HG02759 (cell line): ENCODE measurements around the gene TMEM131.
"Not testable (repeated sequence)": the region's sequence is repeated elsewhere in the genome, so short reads cannot be mapped to it uniquely, and the experiment has no call there.

Experiments used
- ATAC-seq: cut with Tn5 transposase; IDR thresholded peaks from one replicate; pipeline ENCODE4 v1.9.1; 2021; ENCODE audit warnings: mild to moderate bottlenecking, moderate library complexity; ENCODE audit not compliant: unreplicated experiment

The TMEM131 gene

DNA sequence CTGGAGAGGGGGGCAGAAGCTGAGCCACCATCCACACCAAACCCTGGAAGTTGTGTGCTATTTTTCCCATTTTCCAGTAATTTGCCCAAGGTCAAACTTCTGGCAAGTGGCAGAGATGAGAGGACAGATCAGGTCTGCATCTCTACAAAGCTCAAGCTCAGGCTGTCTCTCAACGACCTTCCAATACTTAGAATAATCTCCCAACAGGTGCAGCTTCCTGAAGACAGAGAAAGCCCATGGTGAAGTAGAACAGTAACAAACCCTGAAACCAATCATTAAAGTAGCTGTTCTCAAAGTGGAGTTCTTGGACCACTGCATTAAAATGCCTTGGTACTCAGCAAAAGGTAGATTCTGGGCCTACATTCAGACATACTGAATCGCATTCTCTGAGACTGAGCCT is 37.6 kb downstream of the TMEM131 start:
- ATAC-seq: no peak

DNA sequence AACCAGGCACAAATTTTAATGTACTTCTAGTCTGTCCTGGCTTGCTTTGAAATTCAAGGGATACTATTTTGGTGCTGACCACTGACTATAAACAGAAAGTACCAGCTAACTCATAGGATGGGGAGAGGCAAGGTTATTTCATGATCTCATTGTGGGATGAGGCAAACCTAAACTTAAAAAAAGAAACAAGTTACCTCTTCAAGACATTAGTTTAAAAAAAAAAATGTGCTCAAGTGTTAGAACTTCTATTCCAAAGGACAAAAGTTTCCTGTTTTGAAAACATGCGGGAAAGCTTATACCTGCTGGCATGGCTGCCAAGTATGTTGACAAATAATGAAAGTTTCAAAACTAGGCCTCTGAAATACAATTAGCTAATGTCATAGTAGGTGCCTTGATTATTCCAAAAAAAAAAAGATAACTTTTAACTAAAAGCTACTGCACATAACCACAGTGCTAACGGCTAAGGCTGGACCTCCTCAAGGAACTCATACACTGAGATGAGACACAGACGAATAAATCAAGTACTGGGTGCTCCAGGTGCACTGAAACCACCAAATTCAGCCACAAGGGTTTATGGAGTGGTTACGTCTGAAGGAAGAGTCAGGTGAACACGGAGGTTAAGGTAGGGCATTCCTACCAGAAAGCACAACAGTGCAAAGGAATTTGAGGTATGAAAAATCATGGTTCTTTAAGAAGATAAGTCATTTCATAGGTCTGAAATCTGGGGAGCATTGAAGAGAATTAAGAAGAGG is 38.1 kb downstream of the TMEM131 start:
- ATAC-seq: no peak

DNA sequence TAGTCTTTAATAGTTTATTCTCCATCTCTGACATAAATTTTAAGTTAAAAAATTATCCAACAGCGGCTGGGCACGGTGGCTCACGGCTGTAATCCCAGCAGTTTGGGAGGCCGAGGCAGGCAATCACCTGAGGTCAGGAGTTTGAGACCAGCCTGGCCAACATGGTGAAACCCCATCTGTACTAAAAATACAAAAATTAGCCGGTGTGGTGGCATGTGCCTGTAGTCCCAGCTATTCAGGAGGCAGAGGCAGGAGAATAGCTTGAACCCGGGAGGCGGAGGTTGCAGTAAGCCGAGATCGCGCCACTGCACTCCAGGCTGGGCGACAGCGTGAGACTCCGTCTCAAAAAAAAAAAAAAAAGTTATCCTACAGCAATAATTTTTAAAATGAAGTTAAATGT is 39.0 kb downstream of the TMEM131 start:
- ATAC-seq: not testable (repeated sequence)

DNA sequence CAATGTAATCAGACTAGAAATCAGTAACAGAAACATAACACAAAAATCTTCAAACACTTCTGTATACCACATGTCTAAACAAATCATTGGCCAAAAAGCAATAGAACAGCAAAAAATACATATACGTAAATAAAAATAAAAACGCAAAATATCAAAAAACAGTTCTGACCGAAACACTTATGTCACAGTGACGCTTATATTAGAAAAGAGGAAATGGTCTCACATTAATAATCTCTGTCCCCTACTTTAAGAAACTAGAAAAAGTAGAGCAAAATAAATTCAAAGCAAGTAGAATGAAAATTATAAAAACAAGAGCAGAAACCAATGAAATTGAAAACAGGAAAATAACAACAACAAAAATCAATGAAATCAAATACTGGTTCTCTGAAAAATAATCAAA is 41.9 kb downstream of the TMEM131 start:
- ATAC-seq: no peak

DNA sequence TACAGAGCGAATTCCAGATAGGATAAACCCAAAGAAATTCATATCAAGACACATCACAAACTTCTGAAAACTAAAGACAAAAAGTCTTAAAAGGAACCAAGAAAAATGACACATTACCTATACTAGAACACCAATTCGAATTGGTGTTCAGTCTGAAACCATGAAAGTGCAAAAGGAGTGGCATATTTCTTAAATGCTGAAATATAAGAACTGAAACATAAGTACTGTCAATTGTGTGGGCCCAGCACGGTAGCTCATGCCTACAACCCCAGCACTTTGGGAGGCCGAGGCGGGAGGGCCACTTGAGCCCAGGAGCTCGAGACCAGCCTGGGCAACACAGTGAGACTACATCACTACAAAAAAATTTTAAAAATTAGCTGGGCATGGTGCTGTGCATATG is 43.4 kb downstream of the TMEM131 start:
- no peak for ATAC-seq

DNA sequence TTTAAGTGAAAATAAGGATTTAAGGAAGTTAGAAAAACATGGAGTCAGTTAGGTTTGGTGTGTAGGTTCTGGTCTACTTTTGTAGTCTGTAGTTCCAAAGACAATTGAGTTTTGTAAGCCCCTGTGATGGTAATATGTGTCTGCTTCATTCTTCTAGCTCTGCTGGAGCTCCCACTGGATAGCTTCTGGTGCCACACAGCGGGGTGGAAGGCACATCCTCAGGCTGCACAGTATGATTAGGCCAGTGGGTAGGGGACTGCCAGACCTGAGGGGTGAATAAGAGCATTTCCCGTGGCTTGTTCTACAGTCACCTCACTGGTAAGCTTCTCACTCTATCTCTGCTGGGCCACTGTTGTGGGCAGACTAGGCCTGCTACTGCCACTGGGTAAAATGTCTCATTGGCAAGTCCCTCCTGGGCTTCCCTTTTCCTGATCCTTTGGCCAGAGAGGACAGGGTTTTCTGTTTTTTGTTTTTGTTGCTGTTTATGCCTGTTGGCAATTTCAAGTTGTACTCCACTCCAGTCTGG is 44.5 kb downstream of the TMEM131 start:
- ATAC-seq: peak; percentile 65

DNA sequence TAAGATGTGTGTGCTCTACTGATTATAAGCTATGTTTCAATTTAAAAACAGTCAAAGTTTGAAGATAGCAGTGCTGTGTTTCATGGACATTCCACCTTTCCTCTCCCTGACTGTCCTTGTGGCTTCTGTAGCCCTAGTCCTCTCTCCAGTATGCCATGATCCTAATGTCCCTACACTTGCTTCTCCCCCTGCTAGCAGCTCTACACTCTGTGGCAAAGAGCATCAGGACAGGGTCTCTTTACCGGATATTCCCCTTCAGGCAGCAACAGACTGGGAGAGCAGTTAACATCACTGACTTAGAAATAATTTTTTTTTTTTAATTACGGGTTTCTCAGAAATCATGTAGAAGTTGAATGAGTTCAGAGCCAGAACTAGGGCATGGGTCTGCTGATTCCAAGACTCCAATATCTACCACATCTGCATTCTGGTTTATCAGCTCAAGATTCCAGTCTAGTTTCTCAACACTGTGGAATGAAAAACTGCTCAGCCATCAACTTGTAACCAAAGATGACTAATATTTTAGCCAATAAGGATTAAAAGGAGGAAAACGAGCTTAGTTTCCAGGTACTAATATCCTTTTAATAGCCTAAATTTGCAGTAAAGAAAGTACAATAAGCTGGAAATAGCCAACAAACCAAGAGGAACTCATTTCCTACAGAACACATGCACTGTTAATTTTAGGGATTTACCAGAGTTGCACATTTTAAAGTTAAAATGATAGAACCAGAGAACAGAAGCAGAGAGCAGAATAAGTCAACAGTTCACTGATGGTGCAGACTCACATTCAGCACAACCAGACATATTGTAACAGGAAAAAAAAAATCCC is 45.2 kb downstream of the TMEM131 start:
- no peak for ATAC-seq

DNA sequence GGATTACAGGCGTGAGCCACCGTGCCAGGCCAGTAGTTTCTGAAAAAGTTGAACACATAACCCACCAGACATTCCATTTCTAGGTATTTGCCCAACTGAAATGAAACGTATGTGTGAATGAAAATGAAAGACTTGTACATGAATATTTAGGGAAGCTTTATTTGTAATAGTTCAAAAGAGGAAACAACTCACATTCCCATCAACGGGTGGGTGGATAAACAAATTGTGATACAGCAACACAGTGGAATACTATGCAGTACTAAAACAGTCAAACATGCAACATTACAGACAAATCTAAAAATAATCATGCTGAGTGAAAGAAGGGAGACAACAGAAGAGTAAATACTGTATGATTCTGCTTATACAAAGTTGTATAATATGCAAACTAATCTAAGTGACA is 46.8 kb downstream of the TMEM131 start:
- ATAC-seq: no peak

DNA sequence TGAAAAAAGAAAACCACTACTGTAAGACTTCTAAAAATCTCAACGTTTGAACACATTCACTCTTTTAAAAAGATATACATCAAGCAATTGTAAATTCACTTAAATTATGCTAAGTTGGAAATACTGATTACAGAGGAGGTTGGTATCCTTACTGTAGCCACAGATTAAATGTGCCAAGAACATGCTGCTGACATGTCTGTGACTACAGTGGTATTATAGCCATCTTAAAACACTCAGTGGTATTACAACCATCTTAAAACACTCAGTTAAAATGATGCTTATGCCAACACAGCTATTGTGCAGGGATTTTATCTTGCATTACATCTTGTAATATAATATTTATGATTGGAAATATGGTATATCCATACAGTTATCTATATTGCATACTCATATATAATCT is 50.0 kb downstream of the TMEM131 start:
- no peak for ATAC-seq

DNA sequence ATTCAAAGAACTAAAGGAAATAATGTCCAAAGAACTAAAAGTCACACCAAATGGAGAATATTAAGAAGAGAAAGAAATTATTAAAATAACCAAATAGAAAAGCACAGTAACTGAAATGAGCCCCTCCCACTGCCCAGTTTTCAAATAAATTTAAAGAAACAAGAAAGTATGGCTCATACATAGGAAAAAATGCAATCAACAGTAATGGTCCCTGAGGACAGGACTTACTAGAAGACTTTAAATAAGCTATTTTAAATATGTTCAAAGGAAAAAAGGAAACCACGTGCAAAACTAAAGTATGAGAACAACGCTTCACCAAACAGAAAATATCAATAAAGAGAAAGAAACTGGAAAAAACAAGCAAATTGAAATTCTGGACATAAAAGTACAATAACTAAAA is 58.9 kb downstream of the TMEM131 start:
- ATAC-seq: no peak

DNA sequence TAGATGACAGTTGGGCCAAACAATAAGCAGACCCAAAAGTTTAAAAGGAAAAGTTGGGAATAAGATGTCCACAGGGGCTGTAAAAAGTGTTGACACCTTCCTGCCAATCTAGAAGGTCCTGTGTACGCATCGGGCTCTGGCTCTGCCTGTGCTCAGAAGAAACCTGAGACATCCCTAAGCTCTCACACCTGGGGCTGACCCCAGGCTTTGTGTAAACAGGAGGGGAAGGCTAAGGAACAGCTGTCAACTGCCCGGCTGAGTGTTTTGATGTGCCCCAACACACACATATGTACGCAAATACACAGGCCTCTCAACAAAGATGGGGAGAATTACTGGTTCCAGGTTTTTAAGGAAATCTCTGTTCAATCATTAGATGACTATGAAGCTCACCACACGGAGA is 59.5 kb downstream of the TMEM131 start:
- ATAC-seq: peak; percentile 62

DNA sequence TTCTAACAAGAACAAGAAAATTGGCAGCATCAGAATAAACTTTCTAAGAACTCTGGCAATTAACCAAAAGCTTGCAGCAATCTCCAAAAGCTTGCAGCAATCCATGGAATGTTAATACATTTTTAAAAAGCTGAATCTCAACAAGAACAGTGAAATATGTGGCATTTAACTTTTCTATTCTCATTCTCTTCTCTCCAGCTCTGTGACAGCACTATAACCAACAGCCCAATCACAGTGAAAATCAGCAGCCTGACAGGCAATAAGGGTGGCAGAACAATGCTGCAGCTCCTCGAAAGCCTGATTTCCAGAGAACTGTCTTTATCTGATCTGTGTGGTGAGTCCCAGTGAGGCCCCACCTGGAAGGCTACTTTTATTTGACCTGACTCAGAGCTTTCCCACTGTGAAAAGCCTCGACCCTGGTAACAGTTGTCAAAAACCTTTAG is 60.0 kb downstream of the TMEM131 start:
- ATAC-seq: peak; percentile 18

DNA sequence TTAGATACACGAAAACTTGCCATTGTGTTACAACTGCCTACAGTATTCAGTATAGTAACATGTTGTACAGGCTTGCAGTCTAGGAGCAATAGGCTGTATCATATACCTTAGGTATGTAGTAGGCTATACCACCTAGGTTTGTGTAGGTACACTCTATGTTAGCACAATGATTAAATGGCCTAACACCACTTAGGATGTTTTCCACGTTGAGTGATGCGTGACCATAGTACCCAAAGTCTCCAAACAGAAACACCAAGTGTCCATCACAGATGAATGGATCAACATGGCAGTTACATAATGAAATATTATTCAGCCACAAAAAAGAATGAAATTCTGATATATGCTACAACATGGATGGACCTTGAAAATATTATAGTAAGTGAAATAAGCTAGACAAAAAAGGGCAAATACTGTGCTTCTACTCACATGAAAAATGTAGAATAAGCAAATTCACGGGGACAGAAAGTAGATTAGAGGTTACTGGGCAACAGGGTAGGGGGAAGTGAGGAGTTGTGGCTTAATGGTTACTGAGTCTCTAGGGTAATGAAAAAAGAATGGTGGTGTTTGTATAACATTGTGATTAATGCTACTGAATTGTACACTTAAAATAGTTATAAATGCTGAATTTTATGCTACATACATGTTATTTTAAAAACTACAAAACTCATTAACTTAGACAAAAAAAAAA is 62.6 kb downstream of the TMEM131 start:
- ATAC-seq: peak; percentile 63

DNA sequence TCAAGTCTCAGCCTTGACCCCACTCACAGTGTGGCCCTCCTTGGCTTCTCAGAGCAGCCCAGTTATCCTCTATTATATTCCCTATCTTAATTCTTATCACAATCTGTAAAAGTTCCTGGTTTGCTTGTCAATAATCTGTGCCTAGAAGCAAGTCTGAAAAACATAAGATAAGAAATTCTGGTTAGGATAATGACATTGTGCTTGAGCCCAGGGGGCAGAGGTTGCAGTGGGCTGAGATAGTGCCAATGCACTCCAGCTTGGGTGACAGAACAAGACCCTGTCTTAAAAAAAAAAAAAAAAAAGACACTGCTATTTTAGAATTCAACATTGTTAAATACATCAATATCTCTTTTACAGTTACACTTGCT is 63.9 kb downstream of the TMEM131 start:
- ATAC-seq: no peak

DNA sequence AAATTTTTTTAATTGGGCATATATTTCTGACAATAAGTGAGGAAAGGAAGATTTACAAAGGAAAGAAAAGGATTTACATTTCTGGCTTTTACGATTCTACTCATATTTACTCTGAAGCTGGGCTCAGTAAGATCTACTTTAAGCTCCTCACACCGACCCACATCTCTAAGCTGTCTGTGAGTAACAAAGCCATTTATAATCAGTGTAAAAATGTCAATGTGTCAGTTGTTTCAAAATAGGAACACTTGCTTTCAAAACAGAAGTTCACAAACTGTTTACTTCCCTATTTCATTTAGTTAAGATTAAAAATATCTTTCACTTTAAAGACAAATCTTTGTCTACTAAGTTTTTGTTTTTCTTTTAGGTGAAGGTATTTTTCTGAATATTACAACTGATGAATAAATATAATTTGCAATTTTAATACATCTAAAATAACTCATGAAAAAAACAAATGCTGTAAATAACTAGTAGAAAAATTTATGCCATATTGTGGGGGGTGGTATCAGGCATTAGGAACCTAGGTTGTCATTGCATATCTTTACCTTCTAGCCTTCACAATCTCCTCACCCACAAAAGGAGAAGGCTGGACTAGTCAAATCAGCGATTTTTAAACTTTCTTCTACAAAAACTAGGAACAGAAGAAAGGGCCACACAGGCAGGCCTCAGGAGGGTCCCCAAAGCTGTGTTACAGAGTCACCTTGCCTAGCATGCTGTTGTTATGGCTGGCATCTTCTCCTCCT is 64.5 kb downstream of the TMEM131 start:
- peak; percentile 43 for ATAC-seq

DNA sequence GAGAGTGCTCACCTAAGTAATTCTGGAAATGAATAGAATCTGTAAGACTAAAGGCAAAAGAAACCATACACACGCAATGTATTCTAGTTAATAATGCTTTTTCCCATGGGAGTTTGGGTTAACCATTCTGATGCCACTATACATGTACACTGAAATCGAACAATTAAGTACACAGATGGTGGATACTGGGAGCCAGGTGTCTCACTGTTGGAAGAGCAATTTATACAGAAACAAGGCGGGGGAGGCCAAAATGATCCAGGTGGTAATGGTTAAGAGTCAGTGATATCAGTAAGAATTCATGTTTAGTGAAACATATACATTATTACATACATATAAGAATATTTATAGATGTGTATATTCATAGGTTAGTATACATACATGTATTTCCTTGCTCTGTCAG is 67.2 kb downstream of the TMEM131 start:
- ATAC-seq: no peak

DNA sequence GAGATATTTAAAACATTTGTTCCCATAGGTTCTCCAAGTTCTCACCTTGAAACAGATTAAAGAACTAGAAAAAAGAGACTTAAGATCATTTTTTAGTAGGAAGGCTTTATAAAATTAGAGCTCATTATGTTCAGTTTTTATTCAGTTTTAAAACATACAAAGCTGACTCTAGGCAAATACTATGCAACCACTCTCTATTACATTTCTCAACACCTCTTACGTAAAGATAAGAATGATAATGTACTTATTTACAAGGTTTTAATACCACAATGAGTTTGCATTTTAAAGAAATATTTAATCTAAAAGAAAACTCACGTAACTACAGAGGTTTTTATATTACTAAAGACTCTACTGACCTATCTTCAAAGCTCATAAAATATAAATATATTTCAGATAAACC is 68.8 kb downstream of the TMEM131 start:
- no peak for ATAC-seq

DNA sequence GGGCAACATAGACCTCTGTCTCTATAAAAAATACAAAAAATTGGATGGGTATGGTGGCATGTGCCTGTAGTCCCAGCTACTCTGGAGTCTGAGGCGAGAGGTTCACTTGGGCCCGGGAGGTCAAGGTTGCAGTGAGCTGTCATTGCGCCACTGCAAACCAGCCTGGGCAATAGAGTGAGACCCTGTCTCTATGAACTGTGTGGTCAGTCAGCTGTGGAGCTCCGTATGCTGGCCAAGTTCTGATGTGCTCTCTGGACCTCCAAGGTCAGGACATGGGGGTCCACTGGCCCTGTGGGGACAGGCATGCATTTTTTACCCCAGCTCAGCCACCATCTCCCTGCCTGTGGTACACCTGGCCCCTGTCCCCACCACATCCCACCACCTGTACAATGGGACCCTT is 71.6 kb downstream of the TMEM131 start:
- ATAC-seq: no peak

DNA sequence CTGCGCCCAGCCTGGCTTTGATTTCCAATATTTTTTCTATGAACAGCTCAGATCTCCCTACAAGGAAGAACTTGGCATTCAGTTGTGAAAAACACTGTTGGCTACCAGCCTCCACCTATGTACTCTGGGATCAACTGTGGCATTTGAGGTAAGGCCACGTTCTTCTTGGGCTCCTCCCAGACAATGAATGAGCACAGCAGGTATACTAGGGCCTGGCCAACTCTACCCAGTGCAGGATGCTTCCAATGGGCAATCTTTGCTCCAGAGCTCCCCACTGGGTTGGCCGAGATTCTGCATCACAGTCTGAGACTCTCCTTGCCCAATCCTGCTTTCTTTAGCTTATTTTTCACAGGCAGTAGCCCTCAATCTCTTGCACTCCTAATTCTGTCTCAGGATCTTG is 75.9 kb downstream of the TMEM131 start:
- ATAC-seq: no peak

DNA sequence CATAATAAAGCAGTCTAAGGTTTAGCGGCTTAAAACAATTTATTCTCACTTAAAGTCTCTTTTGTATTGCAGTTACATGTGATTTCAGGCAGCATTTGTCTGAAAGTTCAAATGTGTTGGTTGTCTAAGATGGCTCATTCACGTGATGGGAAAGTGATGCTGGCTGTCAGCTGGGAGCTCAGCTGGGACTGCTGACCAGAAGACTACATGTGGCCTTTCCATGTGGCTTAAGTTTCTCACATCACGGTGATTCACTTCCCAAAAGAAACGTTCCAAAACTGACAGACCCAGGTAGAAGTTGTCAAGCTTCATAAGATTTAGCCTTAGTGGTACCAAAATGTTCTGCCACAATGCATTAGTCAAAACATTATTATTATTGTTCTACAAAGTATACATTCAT is 76.9 kb downstream of the TMEM131 start:
- no peak for ATAC-seq

DNA sequence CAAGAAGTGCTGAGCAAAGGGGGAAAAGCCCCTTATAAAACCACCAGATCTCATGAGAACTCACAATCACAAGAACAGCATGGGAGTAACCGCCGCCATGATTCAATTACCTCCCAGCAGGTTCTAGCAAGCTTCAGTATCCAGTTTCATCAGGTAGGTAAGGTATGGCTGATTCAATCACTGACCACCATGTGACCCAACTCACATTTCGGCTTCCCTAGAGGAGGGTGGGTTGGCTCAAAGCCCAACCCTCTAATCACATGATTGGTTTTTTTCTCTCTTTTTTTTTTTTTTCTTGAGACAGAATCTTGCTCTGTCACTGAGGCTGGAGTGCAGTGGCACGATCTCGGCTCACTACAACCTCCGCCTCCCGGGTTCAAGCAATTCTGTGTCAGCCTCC is 78.1 kb downstream of the TMEM131 start:
- ATAC-seq: not testable (repeated sequence)
